ENCODE results near the gene DPP4.
"Not testable (repeated sequence)": the region's sequence is repeated elsewhere in the genome, so short reads cannot be mapped to it uniquely, and the experiment has no call there.

Gene DPP4

GRCh38 chr2:162057426-162057825 lies 16.6 kb downstream of the DPP4 start:
- no peak for DNase-seq

DNA sequence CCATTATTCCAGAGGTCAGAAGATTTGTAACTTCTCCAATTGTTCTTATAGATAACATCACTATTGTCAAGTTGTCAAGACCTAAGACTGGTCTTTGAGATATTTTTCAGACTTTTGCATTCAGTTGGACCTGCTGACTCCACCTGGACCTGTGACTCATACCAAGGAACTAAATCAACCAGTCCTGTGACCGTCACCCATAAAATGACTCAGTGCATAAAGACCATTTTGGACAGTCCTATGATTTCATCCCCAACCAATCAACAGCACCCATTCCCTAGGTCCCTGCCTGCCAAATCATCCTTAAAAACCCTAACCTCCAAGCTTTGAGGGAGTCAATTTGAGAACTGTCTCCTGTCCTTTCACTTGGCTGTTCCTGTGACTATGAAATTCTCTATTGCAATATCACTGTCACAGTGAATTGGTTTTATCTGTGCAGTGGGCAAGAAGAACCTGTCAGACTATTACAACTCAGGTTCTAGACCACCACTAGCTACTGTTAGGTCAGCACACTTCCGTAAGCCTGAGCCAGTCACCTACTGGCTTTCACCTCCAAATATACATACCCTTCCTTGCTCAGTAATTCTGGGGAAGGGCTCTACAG lies 17.1 kb downstream of the DPP4 start:
- DNase-seq: no peak

DNA sequence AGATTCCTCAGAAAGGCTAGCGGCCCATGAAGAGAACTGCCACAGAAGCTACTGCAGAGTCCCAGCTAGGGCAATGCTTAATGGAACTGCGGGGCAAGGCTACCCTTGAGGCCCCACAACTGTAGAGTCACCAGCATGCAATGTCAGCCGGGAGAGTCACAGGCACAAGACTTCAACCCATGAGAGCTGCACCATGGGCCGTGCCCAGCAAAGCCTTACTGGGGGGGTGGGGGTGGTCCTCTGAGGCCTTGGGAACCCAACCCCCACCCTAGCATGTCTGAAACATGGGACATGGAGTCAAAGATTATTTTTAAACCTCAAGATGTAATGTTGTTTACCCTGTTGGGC lies 20.2 kb downstream of the DPP4 start:
- DNase-seq: no peak

DNA sequence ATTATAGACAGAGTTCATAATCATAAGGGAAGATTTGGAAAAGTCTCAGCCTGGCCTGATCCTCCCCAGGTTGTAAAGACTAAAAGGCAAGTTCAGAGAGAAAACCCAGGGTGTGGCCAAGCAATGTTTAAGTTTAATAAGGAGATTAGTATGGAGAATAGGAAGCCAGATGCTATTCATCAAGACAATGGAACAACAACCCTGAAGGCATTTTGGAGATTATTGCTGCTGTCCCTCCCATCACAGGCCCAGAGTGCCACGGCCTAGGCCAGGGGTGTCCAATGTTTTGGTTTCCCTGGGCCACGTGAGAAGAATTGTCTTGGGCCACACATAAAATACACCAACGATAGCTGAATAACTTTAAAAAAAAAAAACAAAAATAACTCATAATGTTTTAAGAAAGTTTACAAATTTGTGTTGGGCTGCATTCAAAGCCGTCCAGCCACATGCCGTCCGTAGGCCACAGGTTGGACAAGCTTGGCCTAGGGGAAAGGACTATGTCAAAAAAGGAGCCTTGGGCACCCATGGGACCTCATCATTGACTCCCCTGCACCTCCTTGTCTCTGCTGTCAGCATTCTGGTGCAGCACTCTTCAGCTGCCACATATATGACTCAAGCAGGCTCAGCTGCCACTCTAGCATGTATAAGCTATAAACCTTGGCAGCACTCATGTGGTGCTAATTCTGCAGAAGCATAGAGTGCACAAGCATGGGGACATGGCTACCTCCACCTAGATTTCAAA lies 20.8 kb downstream of the DPP4 start:
- no peak for DNase-seq

DNA sequence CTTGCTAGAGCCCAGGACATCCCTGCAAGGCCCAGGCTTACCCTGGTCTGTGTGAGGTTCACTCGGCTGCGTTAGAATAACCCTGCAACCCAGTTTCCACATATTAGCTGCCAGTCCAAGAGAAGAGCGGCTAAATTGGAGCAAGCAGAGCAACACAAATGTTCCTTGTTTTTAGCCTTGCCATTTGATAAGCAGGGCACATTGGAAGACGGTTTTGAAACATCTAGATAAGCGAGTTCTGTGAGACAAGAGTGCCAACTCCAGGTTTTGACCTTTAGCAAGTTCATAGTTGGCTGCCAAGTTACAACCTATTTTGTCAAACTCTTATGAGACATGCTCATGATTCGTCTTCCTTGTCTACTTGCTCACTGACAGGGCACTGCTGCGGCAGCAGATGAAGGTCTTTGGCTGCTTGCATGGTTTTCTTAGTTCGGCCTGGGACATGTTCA lies 23.5 kb downstream of the DPP4 start:
- no peak for DNase-seq

GRCh38 chr2:162049089-162049488 lies 24.9 kb downstream of the DPP4 start:
- not testable (repeated sequence) for DNase-seq

GRCh38 chr2:162044586-162044985 lies 29.4 kb downstream of the DPP4 start:
- no peak for DNase-seq

DNA sequence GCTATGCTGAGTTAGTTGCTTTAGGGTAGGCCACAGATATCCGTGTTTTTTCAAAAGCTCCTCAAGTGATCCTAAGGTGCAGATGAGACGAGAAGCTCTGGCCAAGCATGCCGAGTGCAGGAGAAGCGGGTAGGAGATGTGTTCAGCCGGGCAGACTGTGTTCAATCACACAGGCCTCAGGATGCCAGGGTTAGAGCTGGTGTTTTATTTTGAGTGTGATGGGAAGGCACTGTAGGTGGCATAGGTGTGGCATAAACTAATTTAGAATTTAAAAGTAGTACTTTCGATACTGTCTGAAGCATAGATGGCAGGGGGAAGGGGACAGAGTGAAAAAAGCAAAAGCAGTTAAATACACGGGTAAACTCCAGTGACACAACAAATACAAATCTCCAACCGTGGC lies 30.9 kb downstream of the DPP4 start:
- DNase-seq: no peak

DNA sequence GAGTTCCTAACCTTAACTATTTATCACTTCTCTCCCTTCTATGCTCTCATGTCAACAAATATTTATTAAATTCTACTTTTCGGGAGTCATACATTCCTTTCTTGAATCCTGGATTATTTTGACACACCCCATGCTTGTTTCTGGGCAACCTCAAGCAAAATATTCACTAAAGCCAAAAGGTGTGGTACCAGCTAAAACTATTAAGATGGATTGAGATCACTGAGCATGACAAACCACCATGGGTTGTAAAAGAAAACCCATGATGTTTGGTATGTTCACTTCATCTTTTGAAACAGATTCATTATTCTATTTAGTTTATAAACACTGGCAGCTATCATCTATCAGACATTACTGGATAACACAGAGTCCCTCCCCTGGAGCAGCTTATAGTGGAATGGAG lies 32.5 kb downstream of the DPP4 start:
- no peak for DNase-seq

GRCh38 chr2:162038725-162039124 lies 35.3 kb downstream of the DPP4 start:
- no peak for DNase-seq

DNA sequence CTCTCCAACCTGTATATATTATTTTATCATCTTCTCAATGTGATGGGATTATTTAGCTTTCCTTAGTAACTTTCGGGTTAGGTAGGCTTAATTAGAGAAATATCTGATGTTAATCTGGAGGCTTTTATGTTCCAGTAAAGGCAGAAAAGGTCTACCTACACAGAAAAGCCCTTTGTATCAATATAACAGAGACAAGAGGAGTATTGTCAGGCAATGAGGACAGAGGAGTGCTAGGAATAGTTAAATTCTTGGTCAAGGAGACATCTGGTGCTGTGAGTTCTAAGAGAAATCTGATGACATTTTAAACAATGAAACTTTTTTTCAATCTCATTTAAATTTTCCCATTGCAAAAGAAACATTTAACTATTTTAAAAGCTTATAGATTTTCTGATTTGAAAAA lies 36.1 kb downstream of the DPP4 start:
- DNase-seq: no peak

DNA sequence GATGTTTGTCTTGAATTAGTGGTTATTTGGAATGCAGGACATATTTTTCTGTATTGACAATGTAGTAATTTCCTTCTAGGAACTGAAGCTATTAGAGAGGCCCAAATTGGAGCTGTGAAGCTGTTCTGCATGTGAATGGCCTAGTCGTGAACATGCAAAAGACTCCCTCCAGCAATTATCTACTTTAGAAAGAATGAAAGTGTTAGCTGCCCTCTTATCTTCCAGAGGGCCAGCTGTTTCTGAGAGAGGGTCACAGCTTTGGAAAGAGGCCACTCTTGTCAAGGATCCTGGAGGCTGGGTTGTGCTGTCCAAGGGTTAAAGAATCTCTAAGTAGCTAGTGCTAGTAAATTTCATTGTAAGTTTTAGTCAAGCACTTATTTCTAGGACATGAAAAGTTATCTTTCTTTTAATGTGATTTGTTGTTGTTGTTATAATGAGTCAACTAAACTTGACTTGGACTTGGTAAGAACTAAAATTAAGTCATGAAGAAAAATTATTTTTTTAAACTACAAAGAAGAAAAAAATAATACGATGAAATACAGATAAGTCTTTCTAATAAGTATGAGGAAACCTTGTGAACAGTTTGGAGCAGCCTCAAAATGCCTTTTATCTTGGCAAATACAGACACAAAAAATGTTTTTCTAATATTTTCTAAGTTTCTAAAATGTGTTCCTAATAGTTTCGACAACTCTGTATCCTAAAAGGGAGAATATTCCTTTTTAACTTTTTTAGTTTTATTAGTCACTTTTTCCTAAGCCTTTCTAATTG lies 36.8 kb downstream of the DPP4 start:
- DNase-seq: no peak

- DNase-seq: no peak
Observed at GRCh38 chr2:162035981-162036380, 38.0 kb downstream of the DPP4 start.

DNA sequence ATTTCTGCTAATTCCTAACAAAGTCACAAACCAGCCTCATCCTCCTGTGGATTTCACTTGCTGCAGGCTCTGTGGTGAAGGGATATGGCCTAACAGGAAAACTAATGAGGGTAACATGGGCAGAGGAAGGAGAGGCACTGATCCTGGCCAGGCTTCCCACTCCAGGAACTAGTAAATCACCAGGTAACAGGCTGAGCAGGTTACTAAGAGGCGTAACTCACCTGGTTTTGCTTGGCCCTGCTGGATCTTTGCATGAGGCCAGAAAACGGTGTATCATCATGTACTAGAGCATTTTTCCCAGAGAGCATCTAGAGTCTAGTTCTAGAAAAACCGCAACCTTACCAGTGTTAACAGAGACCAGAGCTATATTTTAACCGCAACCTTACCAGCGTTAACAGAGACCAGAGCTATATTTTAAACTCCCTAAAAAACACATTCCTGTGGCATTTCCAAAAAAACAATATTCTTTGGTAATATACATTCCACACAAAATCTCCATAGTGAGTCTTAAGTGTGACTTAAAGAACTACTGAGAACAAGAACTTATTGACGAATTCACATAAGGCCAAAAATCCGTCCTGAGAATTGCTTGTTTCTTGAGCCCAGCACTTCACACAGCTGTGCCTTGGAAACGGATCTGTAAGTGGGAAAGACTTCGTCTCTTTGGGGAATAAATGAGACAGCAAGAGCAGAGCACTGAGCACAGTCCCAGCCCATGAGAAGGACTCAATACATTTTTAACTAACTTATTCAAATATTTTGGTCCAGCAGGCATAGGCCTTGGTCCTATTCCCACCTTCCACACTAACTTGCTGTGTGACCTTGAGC lies 43.4 kb downstream of the DPP4 start:
- DNase-seq: no peak

DNA sequence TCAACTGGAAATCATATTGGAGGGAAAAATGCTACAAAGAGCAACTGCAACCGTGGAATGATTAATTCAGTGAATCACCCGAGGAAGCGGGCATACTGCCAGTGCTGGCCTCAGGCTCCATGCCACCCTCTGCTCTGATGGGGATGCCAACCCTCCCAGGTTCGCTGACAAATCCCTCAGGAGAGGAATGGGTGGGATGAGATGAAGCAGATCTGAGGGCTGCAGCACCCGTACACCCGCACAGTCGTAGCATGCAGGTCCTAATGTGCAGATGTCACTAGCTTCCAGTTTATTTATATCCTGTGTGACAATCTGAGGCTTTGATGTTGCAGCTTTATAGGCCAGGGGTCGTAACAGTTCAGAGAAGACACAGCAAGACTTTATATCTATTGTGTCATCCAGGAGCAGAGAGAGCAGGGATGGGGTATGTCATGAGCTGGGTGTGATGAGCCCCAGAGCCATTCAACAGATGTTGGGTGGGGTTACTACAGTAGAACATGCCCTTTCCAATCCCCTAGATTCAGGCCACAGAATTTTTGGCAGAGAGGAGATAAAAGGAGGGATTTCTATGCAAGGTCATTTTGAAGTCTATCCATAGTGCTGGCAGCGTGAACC lies 44.6 kb downstream of the DPP4 start:
- DNase-seq: no peak

DNA sequence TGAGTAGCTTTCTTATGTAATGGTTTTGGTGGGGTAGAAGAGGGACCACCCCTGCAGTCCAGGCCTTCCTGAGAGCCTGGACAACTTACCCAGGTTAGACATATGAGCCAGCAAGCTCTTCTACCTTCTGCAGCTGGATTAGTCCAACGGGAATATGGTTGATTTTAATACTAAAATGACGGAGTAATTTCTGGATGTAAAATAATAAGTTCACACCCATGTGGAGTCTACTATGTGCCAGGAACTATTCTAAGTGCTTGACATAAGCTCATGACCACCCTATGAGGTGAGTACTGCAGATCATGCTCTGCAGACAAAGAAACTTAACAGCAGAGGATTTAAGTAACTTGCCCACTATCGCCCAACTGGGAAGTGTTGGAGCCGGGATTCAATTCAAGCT lies 45.5 kb downstream of the DPP4 start:
- DNase-seq: no peak

DNA sequence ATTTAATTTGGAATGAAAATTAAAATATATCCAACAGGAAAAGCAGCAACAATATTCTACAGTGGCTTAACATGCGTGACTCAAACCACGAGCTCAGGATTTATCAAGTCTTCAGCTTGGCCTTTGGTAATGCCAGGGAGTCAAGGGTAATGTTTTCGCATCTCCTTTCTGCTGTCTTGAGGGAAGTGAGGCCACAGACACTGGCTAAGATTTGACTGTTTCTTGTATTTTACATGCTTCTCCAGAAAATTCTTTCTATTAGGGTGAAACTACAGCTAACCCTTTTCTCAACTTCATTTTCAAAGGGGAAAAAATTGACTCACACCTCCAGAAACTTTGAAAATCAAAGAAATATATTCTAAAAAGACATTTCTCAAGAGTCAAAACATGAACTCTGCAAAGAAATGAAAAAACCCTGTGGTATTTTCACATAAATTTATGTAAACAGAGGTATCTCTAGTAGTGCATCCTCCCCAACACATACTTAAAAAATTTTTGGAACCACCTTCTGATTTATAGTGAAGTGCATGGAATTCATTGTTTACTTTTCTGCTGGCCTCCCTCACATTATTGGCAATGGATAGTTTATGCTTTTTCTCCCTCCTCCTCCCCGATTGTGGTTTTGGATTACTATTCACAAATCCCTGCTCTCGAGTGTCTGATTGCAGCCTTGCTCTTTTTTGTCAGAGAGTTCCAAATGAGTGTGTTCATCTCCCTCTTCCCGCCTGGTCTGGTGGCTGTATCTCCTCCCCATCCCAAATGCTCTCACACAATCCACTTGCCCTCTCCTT lies 48.7 kb downstream of the DPP4 start:
- no peak for DNase-seq

DNA sequence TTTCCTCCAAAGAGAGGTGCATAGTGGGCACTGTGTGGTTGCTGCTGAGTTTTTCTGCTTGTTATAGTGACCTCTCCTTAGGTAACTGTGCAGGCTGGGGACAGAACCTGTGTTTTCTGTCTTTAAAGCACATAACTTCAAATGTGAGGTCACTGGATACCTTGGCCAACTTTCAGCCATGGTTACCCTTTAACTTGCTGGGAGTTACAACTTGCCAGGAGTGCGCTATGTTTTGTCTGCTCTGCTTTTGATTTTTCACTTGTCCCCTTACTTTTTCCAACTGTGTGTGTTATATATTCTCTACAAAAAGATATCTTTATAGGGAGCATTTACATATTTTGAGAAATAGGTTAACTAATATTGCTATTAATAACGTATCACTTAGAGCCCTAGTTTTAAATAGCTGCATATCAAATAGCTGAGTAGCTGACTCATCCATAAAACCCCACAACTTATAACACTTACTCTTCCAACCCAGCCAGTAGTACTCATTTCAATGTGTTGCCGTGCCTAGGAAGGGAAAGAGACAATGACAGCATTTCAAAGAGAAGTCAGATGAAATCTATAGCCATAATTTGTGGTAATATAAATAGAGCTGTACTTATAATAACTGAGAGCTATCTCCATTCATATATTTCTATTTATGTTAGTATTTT lies 51.6 kb downstream of the DPP4 start:
- no peak for DNase-seq

DNA sequence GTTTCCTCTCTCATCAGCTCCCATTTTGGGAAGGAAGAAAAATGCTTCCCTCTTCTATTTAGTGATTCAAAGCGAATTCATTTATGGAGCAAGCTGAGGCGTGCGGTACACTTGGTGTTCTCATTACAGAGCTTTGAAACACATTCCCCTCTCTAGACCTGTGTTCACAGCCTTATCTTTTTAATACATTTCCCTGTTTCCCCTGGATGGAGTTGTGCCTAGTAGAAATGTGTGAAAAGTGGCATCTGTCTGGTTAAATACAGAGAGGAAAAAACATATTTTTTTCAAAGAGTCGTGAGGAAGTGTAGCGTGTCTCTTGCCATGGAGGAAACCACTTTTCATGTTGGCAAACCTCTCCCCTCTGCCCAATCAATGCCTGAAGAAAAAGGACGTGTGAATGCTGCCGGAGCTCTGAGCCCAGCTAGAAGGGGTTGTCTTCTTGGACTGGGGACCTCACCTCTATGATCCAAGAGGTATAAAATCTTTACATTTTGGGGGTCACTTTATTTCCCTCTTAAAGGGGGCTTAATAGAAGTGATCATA lies 52.4 kb downstream of the DPP4 start:
- DNase-seq: no peak

- DNase-seq: no peak
Observed at GRCh38 chr2:162018530-162018929, 55.5 kb downstream of the DPP4 start.

DNA sequence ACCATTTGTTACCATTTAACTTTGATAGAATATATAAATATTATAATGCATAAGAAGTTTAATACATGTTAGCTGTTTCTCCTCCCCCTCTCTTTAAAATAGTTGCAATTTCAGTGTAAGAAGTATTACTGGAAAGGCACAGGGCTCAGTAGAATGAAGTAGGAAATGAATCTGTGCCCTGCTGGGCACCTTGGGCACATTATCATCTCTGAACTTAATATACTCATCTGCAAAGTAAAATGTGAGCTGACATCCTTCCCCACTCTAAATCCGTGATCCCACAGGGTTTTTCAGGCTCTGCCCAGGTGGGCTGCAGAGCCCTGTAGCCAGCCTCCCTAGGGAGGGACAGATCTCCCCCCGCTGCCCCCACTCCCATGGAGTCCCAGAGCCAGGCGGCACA lies 56.8 kb downstream of the DPP4 start:
- DNase-seq: no peak
